Panc1 (cell line): ENCODE data around the gene CPA2. TPM values are rescaled to one million over a fixed set of nuclear protein-coding genes. Genes with fewer than 3 reads are reported as not detected.

Experiments
- ATAC-seq: fragments of 200-7000 bp; cut with Tn5 transposase; 2 replicates; pipeline ENCODE4 v1.9.1; 2020; ENCODE audit warnings: mild to moderate bottlenecking, moderate library complexity
- BruUV-seq: library from RNA; stranded (reverse); fragments of 400-500 nt; replicated peaks from 2 replicates; lab custom pipeline; 2021; lab: Mats Ljungman, UMichigan
- CTCF ChIA-PET: fragments of 300-600 bp; sonication (Branson Sonifier 250); formaldehyde crosslinking; loops from one replicate; lab custom pipeline; 2022; ENCODE audit warnings: antibody characterized with exemption; lab: Charles Lee
- POLR2A ChIA-PET: fragments of 300-600 bp; sonication (Branson Sonifier 250); formaldehyde crosslinking; loops from one replicate; lab custom pipeline; 2022; ENCODE audit warnings: antibody characterized with exemption; lab: Charles Lee
- DNase-seq: peaks from one replicate; pipeline ENCODE4 v3.0.0-alpha.2; 2010; ENCODE audit warnings: low read depth, low spot score
- H3K27ac ChIP-seq: 2 replicates; pipeline ENCODE4 v1.5.1; 2011; ENCODE audit warnings: mild to moderate bottlenecking, low read length, inconsistent platforms
- H3K27me3 ChIP-seq: fragments of 200-500 bp; sonication (Bioruptor generic); 2 replicates; pipeline ENCODE4 v1.6.0; 2014; ENCODE audit warnings: low read length, inconsistent platforms; ENCODE audit not compliant: control insufficient read depth, insufficient read depth
- H3K36me3 ChIP-seq: fragments of 200-500 bp; sonication (Bioruptor generic); 2 replicates; pipeline ENCODE4 v1.5.1; 2014; ENCODE audit warnings: inconsistent platforms, mild to moderate bottlenecking, low read length, moderate library complexity; ENCODE audit not compliant: control insufficient read depth, insufficient read depth
- H3K4me1 ChIP-seq: 2 replicates; pipeline ENCODE4 v1.5.1; 2011; ENCODE audit warnings: inconsistent platforms, mild to moderate bottlenecking, low read length, moderate library complexity; ENCODE audit not compliant: control insufficient read depth, insufficient read depth
- H3K4me3 ChIP-seq, 2 experiments: 2 replicates each; pipeline ENCODE4 v1.5.1; 2011 to 2012; ENCODE audit warnings: low read depth in 2 of 2, low read length in 2 of 2, mild to moderate bottlenecking in 2 of 2, inconsistent platforms in 1 of 2, moderate library complexity in 1 of 2
- H3K9me3 ChIP-seq: fragments of 200-500 bp; sonication (Bioruptor generic); 2 replicates; pipeline ENCODE4 v1.5.1; 2014; ENCODE audit warnings: low read depth, mild to moderate bottlenecking, inconsistent platforms, low read length, moderate library complexity; ENCODE audit not compliant: control insufficient read depth, insufficient read depth
- POLR2AphosphoS5 ChIP-seq: IDR thresholded peaks from 2 replicates; pipeline ENCODE4 v1.6.1; 2012; ENCODE audit warnings: mild to moderate bottlenecking, low read depth, low read length, moderate library complexity
- SIN3A ChIP-seq: IDR thresholded peaks from 2 replicates; pipeline ENCODE4 v1.6.1; 2012; ENCODE audit warnings: low read depth, mild to moderate bottlenecking, low read length, moderate library complexity, borderline replicate concordance; ENCODE audit not compliant: insufficient read depth
- TCF7L2 ChIP-seq: IDR thresholded peaks from 2 replicates; pipeline ENCODE4 v1.6.1; 2011; ENCODE audit warnings: mild to moderate bottlenecking, low read depth, low read length, inconsistent platforms
- in situ Hi-C: cut with HindIII; loops from 2 replicates; pipeline ENCODE4 v1.10.0; 2016; ENCODE audit warnings: low sequenced_read_pairs, low pct_unique_long_range_greater_than_20kb
- intact Hi-C: fragments of 100-400 bp; cut with micrococcal nuclease; formaldehyde crosslinking; loops from one replicate; pipeline ENCODE4 v1.10.0; 2022; ENCODE audit not compliant: unreplicated experiment
- total RNA-seq: library from RNA; stranded (reverse); gene quantifications from one replicate; pipeline ENCODE4 v1.2.1, GENCODE V29; 2021; ENCODE audit not compliant: unreplicated experiment
- TF ChIP-seq, protein P1 (sequence below), 2 experiments: IDR thresholded peaks; 2 replicates each; pipeline ENCODE4 v1.6.1; 2011 to 2012; ENCODE audit warnings: low read depth in 2 of 2, control low read depth in 1 of 2, low read length in 1 of 2, mild to moderate bottlenecking in 1 of 2, moderate library complexity in 1 of 2; ENCODE audit not compliant: insufficient read depth in 1 of 2
- TF ChIP-seq, protein P2 (sequence below): fragments of 450-650 bp; IDR thresholded peaks from 2 replicates; pipeline ENCODE4 v1.5.1; 2017; ENCODE audit warnings: mild to moderate bottlenecking

CPA2 gene
- total RNA-seq, 1 experiment from 2014 or later: 0.87 TPM

DNA sequence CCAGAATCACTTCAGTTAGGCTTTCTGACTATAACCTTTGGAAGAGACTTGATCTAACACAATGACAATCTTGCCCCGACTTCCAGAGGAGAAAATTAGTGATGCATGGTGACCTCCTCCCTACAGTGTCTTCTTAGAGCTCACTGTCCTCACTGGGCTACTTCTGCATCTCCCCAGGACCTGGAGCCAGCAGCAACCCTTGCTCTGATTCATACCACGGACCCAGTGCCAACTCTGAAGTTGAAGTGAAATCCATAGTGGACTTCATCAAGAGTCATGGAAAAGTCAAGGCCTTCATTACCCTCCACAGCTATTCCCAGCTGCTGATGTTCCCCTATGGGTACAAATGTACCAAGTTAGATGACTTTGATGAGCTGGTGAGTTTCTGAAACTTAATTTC is 12.6 kb downstream of the CPA2 start:
- Histone ChIP-seq H3K9me3 (no peaks in the 10 kb centered on the region), H3K4me3 (no peak overlapping the region), H3K27ac (no peak overlapping the region), H3K4me1 (no peaks in the 10 kb centered on the region), H3K36me3 (no peaks in the 10 kb centered on the region), H3K27me3 (no peaks in the 10 kb centered on the region)
- DNase-seq: no peak
- BruUV-seq: no TSS peak
- in situ Hi-C loops (no loop called here), intact Hi-C loops (no loop called here)
- no peak for TF ChIP-seq SIN3A
- TF ChIP-seq, protein P1, sequence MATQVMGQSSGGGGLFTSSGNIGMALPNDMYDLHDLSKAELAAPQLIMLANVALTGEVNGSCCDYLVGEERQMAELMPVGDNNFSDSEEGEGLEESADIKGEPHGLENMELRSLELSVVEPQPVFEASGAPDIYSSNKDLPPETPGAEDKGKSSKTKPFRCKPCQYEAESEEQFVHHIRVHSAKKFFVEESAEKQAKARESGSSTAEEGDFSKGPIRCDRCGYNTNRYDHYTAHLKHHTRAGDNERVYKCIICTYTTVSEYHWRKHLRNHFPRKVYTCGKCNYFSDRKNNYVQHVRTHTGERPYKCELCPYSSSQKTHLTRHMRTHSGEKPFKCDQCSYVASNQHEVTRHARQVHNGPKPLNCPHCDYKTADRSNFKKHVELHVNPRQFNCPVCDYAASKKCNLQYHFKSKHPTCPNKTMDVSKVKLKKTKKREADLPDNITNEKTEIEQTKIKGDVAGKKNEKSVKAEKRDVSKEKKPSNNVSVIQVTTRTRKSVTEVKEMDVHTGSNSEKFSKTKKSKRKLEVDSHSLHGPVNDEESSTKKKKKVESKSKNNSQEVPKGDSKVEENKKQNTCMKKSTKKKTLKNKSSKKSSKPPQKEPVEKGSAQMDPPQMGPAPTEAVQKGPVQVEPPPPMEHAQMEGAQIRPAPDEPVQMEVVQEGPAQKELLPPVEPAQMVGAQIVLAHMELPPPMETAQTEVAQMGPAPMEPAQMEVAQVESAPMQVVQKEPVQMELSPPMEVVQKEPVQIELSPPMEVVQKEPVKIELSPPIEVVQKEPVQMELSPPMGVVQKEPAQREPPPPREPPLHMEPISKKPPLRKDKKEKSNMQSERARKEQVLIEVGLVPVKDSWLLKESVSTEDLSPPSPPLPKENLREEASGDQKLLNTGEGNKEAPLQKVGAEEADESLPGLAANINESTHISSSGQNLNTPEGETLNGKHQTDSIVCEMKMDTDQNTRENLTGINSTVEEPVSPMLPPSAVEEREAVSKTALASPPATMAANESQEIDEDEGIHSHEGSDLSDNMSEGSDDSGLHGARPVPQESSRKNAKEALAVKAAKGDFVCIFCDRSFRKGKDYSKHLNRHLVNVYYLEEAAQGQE (IDR thresholded peaks at IDR 0.05; ENCODE audit: insufficient read depth in 1 of 2, low read depth in 2 of 2, low read length in 1 of 2): no peak
- TF ChIP-seq TCF7L2: no peak
- no peak for TF ChIP-seq POLR2AphosphoS5
- TF ChIP-seq, protein P2, sequence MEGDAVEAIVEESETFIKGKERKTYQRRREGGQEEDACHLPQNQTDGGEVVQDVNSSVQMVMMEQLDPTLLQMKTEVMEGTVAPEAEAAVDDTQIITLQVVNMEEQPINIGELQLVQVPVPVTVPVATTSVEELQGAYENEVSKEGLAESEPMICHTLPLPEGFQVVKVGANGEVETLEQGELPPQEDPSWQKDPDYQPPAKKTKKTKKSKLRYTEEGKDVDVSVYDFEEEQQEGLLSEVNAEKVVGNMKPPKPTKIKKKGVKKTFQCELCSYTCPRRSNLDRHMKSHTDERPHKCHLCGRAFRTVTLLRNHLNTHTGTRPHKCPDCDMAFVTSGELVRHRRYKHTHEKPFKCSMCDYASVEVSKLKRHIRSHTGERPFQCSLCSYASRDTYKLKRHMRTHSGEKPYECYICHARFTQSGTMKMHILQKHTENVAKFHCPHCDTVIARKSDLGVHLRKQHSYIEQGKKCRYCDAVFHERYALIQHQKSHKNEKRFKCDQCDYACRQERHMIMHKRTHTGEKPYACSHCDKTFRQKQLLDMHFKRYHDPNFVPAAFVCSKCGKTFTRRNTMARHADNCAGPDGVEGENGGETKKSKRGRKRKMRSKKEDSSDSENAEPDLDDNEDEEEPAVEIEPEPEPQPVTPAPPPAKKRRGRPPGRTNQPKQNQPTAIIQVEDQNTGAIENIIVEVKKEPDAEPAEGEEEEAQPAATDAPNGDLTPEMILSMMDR: no peak
- POLR2A ChIA-PET: no interaction called here
- CTCF ChIA-PET: no interaction called here
- ATAC-seq: no peak

DNA sequence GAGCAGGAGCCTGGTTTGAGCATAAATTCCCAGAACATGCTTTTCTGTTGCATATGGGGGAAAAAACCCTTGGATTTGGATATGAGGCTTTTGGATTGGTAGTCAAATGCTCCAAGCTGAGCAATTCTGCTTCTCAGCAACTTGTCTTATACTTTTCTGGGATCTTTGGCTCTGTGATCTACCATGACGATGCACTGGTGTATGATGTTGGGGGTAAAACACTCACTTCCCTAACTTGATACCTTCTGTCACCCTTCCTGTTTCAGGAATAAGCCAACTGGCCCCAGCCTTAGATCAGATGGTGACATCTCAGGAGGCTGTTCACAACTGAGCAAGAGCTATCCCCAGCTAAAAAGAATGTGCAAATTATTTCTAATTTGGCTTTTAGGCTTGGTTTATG is 13.2 kb downstream of the CPA2 start:
- CTCF ChIA-PET: no interaction called here
- intact Hi-C loops: no loop called here

More for the DNA sequence above, 13.2 kb downstream of the CPA2 start:
- BruUV-seq: no TSS peak
- H3K36me3 ChIP-seq: no peaks in the 10 kb centered on the region
- no peak overlapping the region for H3K4me3 ChIP-seq
- TF ChIP-seq SIN3A: no peak
- no peak for TF ChIP-seq POLR2AphosphoS5
- TF ChIP-seq, protein P2: no peak
- TF ChIP-seq, protein P1 (IDR thresholded peaks at IDR 0.05; ENCODE audit: insufficient read depth in 1 of 2, low read depth in 2 of 2, low read length in 1 of 2): no peak
- POLR2A ChIA-PET: no interaction called here
- no peaks in the 10 kb centered on the region for H3K9me3 ChIP-seq
- in situ Hi-C loops: no loop called here
- no peak for DNase-seq
- H3K27ac ChIP-seq: no peak overlapping the region
- no peak for ATAC-seq
- no peaks in the 10 kb centered on the region for H3K27me3 ChIP-seq
- no peaks in the 10 kb centered on the region for H3K4me1 ChIP-seq
